Smooth muscle cell (in vitro differentiated cells): Measurements from ENCODE around the gene MSN. TPM values are rescaled to one million over a fixed set of nuclear protein-coding genes. Genes with fewer than 3 reads are reported as not detected.
"Not testable (repeated sequence)": the region's sequence is repeated elsewhere in the genome, so short reads cannot be mapped to it uniquely, and the experiment has no call there.

Source experiments
- DNase-seq: peaks from one replicate; lab custom pipeline; 2025; ENCODE audit not compliant: unreplicated experiment; lab: John Stamatoyannopoulos, UW
- H2AFZ ChIP-seq: fragments of 200-600 bp; sonication (generic); 2 replicates; pipeline ENCODE4 v1.6.0; 2016; ENCODE audit warnings: antibody characterized with exemption, low read depth, mild to moderate bottlenecking
- H3F3A ChIP-seq: fragments of 200-600 bp; sonication (generic); 2 replicates; pipeline ENCODE4 v1.6.0; 2017; ENCODE audit warnings: antibody characterized with exemption, low read depth
- H3K27ac ChIP-seq: fragments of 200-600 bp; sonication (generic); 2 replicates; pipeline ENCODE4 v1.5.1; 2016; ENCODE audit warnings: low read depth, mild to moderate bottlenecking
- H3K27me3 ChIP-seq: fragments of 200-600 bp; sonication (generic); 2 replicates; pipeline ENCODE4 v1.6.1; 2016; ENCODE audit warnings: low read depth, mild to moderate bottlenecking
- H3K36me3 ChIP-seq: fragments of 200-600 bp; sonication (generic); 2 replicates; pipeline ENCODE4 v1.5.1; 2016; ENCODE audit warnings: low read depth
- H3K4me1 ChIP-seq: fragments of 200-600 bp; sonication (generic); 2 replicates; pipeline ENCODE4 v1.5.1; 2016; ENCODE audit warnings: low read depth
- H3K4me2 ChIP-seq: fragments of 200-600 bp; sonication (generic); 2 replicates; pipeline ENCODE4 v1.6.0; 2016; ENCODE audit warnings: mild to moderate bottlenecking
- H3K4me3 ChIP-seq: fragments of 200-600 bp; sonication (generic); 2 replicates; pipeline ENCODE4 v1.5.1; 2016; ENCODE audit warnings: mild to moderate bottlenecking
- H3K79me2 ChIP-seq: fragments of 200-600 bp; sonication (generic); 2 replicates; pipeline ENCODE4 v1.6.0; 2016; ENCODE audit warnings: low read depth, mild to moderate bottlenecking
- H3K9ac ChIP-seq: fragments of 200-600 bp; sonication (generic); 2 replicates; pipeline ENCODE4 v1.6.0; 2016; ENCODE audit warnings: low read depth
- H3K9me3 ChIP-seq: fragments of 200-600 bp; sonication (generic); replicated peaks from 2 replicates; pipeline ENCODE4 v1.5.1; 2016; ENCODE audit warnings: low read depth
- H4K20me1 ChIP-seq: fragments of 200-600 bp; sonication (generic); 2 replicates; pipeline ENCODE4 v1.6.0; 2016; ENCODE audit warnings: low read depth
- WGBS: methylation state at CpG from one replicate; pipeline ENCODE4 v1.1.7; 2016; ENCODE audit warnings: low lambda C conversion rate; 5-methylcytosine and 5-hydroxymethylcytosine counted together
- polyA plus RNA-seq: library from polyadenylated mRNA; unstranded; fragments of >200 nt; fragmentation: Nextera tagmentation; extraction: Ambion mirVana; gene quantifications from 2 replicates; pipeline ENCODE4 v1.2.1, GENCODE V29; 2016
- total RNA-seq: library from RNA; depleted of rRNA; stranded (reverse); fragments of >200 nt; gene quantifications from 2 replicates; pipeline ENCODE4 v1.2.3, GENCODE V29; 2014
- TF ChIP-seq, protein P1 (sequence below): fragments of 200-600 bp; sonication (generic); IDR thresholded peaks from 2 replicates; pipeline ENCODE4 v1.5.1; 2017; ENCODE audit warnings: borderline replicate concordance, mild to moderate bottlenecking, antibody characterized with exemption; ENCODE audit not compliant: insufficient read depth, poor library complexity, severe bottlenecking

The MSN gene
- total and polyA plus RNA-seq, 2 experiments from 2014 or later: 355 to 416 TPM

DNA sequence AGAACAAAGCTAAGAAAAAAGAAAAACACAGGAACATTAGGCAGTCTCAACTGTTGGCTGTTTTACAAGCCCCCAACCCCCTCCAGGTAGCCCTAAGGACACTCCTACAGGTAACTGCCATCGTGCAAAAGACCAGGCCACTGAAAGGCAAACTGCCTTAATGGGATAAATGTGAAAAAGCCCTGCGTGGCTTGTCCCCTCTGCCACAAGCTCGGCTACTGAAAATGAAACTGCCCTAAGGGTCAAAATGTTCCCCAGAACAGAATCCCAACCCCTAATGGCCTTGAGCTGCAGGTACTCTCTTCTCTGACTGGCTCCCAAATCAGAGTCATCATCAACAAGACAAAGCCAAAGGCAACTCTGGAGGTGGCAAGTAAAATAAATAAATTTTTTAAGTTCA lies 84.8 kb downstream of the MSN start:
- no peak overlapping the region for H3K4me2 ChIP-seq
- no peak overlapping the region for H3K27ac ChIP-seq
- no peak for DNase-seq
- 56% methylated on average over 3 of the region's 3 CpGs for WGBS
- H3K79me2 ChIP-seq: no peaks in the 10 kb centered on the region
- no peaks in the 10 kb centered on the region for H3F3A ChIP-seq
- no peak overlapping the region for H3K4me3 ChIP-seq
- H3K4me1 ChIP-seq: no peaks in the 10 kb centered on the region
- H2AFZ ChIP-seq: no peak overlapping the region
- no peaks in the 10 kb centered on the region for H3K27me3 ChIP-seq
- H3K9me3 ChIP-seq: no peaks in the 10 kb centered on the region
- TF ChIP-seq, protein P1, sequence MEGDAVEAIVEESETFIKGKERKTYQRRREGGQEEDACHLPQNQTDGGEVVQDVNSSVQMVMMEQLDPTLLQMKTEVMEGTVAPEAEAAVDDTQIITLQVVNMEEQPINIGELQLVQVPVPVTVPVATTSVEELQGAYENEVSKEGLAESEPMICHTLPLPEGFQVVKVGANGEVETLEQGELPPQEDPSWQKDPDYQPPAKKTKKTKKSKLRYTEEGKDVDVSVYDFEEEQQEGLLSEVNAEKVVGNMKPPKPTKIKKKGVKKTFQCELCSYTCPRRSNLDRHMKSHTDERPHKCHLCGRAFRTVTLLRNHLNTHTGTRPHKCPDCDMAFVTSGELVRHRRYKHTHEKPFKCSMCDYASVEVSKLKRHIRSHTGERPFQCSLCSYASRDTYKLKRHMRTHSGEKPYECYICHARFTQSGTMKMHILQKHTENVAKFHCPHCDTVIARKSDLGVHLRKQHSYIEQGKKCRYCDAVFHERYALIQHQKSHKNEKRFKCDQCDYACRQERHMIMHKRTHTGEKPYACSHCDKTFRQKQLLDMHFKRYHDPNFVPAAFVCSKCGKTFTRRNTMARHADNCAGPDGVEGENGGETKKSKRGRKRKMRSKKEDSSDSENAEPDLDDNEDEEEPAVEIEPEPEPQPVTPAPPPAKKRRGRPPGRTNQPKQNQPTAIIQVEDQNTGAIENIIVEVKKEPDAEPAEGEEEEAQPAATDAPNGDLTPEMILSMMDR: no peak
- no peaks in the 10 kb centered on the region for H4K20me1 ChIP-seq
- H3K9ac ChIP-seq: no peak overlapping the region
- no peaks in the 10 kb centered on the region for H3K36me3 ChIP-seq

DNA sequence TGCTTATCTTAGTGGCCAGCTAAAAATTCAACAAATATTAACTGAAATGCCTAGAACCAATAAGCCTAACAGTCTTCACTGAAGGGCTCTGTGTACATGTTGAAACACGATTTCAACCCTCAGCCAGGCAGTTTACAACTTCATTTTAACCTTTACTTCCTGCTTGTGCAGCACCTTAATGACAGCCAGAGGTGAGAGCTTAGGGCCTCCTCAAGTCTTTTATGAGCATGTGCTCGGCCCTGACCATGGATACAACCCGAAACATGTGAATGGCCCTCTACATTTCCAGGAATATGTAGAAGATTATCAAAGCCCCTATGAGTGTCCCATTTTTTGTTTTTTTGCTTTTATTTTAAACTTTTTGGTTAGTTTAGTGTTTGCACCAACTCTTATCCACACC lies 88.3 kb downstream of the MSN start:
- Histone ChIP-seq H3K9ac (no peak overlapping the region), H3K9me3 (no peaks in the 10 kb centered on the region), H2AFZ (no peak overlapping the region), H3K27ac (no peak overlapping the region), H4K20me1 (no peaks in the 10 kb centered on the region), H3K4me3 (no peak overlapping the region), H3K4me1 (no peaks in the 10 kb centered on the region), H3F3A (no peaks in the 10 kb centered on the region), H3K79me2 (no peaks in the 10 kb centered on the region), H3K27me3 (no peaks in the 10 kb centered on the region), H3K4me2 (no peak overlapping the region), H3K36me3 (no peaks in the 10 kb centered on the region)
- WGBS: 68% methylated on average over 3 of the region's 3 CpGs
- TF ChIP-seq, protein P1: no peak
- DNase-seq: no peak

DNA sequence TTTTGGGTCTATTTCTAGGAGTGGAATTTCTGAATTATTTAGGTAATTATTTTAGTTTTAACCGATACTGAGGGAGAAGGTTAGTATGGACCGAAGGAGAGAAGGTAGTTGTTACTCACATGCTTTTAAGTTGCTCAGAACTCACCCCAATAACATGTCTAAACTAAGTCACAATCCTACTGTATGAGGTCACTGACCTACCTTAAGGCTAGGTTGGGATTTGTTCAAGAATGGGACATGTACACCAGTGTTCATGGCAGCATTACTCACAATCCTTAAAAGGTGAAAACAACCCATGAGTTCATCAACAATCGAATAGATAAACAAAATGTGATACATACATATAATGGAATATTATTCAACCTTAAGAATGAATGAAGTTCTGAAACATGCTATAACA lies 90.5 kb downstream of the MSN start:
- TF ChIP-seq, protein P1: no peak
- no peaks in the 10 kb centered on the region for H3K9me3 ChIP-seq
- H3K27me3 ChIP-seq: no peaks in the 10 kb centered on the region
- H3F3A ChIP-seq: no peaks in the 10 kb centered on the region
- DNase-seq: no peak
- H2AFZ ChIP-seq: no peak overlapping the region
- H3K4me3 ChIP-seq: no peak overlapping the region
- H4K20me1 ChIP-seq: no peaks in the 10 kb centered on the region
- no peaks in the 10 kb centered on the region for H3K79me2 ChIP-seq
- no peak overlapping the region for H3K9ac ChIP-seq
- H3K36me3 ChIP-seq: no peaks in the 10 kb centered on the region
- no peaks in the 10 kb centered on the region for H3K4me1 ChIP-seq
- no peak overlapping the region for H3K4me2 ChIP-seq
- WGBS: 66% methylated on average over 3 of the region's 3 CpGs
- H3K27ac ChIP-seq: peak overlapping the region; percentile 29

DNA sequence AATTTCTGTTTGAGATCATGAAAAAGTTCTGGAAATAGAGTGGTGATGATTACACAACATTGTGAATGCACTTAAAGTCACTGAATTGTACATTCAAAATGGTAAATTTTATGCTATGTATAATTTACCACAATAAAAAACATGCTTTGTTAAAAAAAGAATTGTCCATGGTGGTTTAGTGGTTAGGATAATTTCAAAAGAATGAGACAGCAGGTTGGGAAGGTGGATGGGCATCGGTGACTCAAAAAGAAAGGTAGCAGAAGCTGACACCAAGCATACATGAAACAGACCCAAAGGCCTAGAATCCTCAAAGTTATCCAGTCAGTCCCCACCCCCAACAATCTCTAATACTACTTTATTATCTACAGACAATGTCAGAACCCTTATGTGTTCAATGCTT lies 91.1 kb downstream of the MSN start:
- 77% methylated on average over 1 of the region's 1 CpG for WGBS
- no peaks in the 10 kb centered on the region for H3K9me3 ChIP-seq
- H3K27me3 ChIP-seq: no peaks in the 10 kb centered on the region
- no peaks in the 10 kb centered on the region for H3F3A ChIP-seq
- H3K27ac ChIP-seq: peak overlapping the region; percentile 29
- no peak overlapping the region for H3K4me2 ChIP-seq
- TF ChIP-seq, protein P1: no peak
- H3K4me1 ChIP-seq: no peaks in the 10 kb centered on the region
- DNase-seq: no peak
- H3K4me3 ChIP-seq: no peak overlapping the region
- H3K79me2 ChIP-seq: no peaks in the 10 kb centered on the region
- H3K9ac ChIP-seq: no peak overlapping the region
- no peaks in the 10 kb centered on the region for H3K36me3 ChIP-seq
- H4K20me1 ChIP-seq: no peaks in the 10 kb centered on the region
- H2AFZ ChIP-seq: no peak overlapping the region

DNA sequence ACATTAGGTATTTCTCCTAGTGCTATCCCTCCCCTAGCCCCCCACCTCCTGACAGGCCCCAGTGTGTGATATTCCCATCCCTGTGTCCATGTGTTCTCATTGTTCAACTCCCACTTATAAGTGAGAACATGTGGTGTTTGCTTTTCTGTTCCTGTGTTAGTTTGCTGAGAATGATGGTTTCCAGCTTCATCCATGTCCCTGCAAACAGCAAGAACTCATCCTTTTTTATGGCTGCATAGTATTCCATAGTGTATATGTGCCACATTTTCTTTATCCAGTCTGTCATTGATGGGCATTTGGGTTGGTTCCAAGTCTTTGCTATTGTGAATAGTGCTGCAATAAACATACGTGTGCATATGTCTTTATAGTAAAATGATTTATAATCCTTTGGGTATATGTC lies 92.1 kb downstream of the MSN start:
- not testable (repeated sequence) for DNase-seq, H3K27ac ChIP-seq, H4K20me1 ChIP-seq, H3K79me2 ChIP-seq, H3K4me3 ChIP-seq, H3K4me2 ChIP-seq, H2AFZ ChIP-seq, H3F3A ChIP-seq, H3K27me3 ChIP-seq, H3K36me3 ChIP-seq, H3K9me3 ChIP-seq, H3K9ac ChIP-seq, H3K4me1 ChIP-seq
- WGBS: 100% methylated on average over 1 of the region's 1 CpG
